Tibial artery (tissue), 4 donors: ENCODE measurements around the gene GIMAP8.
A peak's percentile ranks its signal among the peaks of the same experiment; 100 is the strongest.

Experiments used
- DNase-seq, 2 donors: peaks; one replicate each; pipeline ENCODE4 v3.0.0-alpha.2; 2019
- H3K27ac ChIP-seq, 2 donors: fragments of 200-600 bp; sonication (generic) in 1 of 2; 1 replicate in 1 of 2; 2 replicates in 1 of 2; pipeline ENCODE4 v1.5.1; 2018 to 2019; ENCODE audit warnings: mild to moderate bottlenecking in 1 of 2
- H3K27me3 ChIP-seq, 2 donors: fragments of 200-600 bp; sonication (generic) in 1 of 2; one replicate each; pipeline versions ENCODE4 v1.5.1 to v1.6.0; 2016 to 2019
- H3K36me3 ChIP-seq, 3 donors: fragments of 200-600 bp; sonication (generic) in 2 of 3; one replicate each; pipeline ENCODE4 v1.5.1; 2016 to 2019; ENCODE audit warnings: mild to moderate bottlenecking in 2 of 3
- H3K4me1 ChIP-seq, 4 donors: fragments of 200-600 bp; sonication (generic) in 2 of 4; 1 replicate in 3 of 4; 2 replicates in 1 of 4; pipeline ENCODE4 v1.5.1; 2016 to 2019
- H3K4me3 ChIP-seq, 2 donors: fragments of 200-600 bp; sonication (generic) in 1 of 2; 1 replicate in 1 of 2; 2 replicates in 1 of 2; pipeline ENCODE4 v1.5.1; 2018 to 2019; ENCODE audit warnings: mild to moderate bottlenecking in 2 of 2
- H3K9me3 ChIP-seq, 3 donors: fragments of 200-600 bp; sonication (generic) in 1 of 3; one replicate each; pipeline ENCODE4 v1.5.1; 2016 to 2019
- CTCF ChIP-seq, 2 experiments: fragments of 200-600 bp in 1 of 2; fragments of 450-650 bp in 1 of 2; IDR thresholded peaks; one replicate each; pipeline ENCODE4 v1.5.1; 2017 to 2019; ENCODE audit warnings: antibody characterized with exemption in 2 of 2, mild to moderate bottlenecking in 1 of 2, moderate library complexity in 1 of 2
- intact Hi-C: fragments of 100-400 bp; cut with DNase I; formaldehyde crosslinking; loops from one replicate; pipeline ENCODE4 v1.15.0; 2023; ENCODE audit warnings: low total_unique reads

Gene GIMAP8

DNA sequence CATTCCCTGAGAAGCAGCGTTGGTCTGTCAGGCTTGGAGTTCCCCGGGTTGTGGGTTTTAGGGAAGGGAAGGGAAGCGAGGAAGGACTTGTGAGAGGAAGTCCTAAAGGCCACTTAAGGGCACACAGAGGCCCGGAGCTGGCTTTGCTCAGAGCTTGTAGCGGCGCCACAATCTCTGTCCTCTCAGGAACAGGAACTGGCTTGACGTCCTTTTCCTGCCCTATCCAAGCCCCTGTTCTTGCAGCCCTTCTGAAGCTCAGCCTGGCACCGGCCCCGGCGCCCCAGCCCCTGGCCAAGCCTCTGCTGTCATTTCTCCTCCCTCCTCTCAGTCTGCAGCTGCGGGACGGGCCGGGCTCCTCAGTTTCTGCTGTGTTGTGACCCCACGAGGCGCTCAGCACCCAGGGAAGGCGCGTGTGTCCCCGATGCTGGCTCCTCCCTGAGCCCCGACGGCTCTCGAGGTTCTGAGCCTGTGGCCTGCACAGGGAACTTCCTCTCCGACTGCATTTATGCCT is at the start of gene GIMAP8:
TSS of gene GIMAP8 (plus strand) at position 140 of the 511 bp plus-strand sequence. CDS start 16,069 bp downstream, outside the sequence.
- H3K4me3 ChIP-seq: peak within 1 kb of the TSS; percentile 41 to 42
- intact Hi-C loops: no loop called here

DNA sequence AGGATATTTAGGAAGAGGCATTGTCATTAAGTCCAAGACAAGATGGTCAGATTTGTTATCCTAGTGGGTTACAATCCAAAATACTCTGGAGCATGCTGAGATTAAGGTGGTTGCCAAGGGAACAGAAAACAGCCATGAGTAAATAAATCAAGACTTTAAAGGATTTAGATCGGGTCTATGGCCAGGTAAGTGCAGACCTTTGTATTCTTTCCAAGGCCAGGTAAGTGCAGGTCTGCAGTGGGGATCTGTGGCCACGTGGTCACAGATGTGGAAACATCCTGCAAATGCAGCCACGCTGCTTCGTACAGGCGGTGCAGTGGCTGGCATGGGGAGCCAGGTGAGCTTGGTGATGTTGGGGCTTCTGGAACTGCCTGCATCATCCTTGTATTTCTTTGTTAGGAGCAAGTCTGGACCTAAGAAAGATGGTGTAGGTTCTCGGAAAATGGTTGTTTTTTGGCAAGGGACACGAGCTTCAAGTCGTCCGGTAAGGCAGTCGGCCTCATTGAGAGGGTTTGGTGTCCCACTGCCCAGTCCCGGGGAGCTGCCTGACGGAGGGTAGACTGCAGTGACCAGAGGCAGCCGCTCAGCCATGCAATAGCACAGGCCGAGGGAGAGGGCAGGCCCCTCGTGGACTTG is 49.5 kb upstream of the GIMAP8 start:
- Histone ChIP-seq H3K36me3 (peaks cover 3 to 32% (median 14%) of the 10 kb centered on the region in 3 donors), H3K9me3 (no peaks in the 10 kb centered on the region), H3K27me3 (no peaks in the 10 kb centered on the region), H3K4me3 (no peak overlapping the region), H3K4me1 (peaks cover 0 to 19% (median 13%) of the 10 kb centered on the region in 4 donors), H3K27ac (no peak overlapping the region)
- TF ChIP-seq CTCF (IDR thresholded peaks at IDR 0.05): no peak
- DNase-seq: no peak
- intact Hi-C loops: loop anchor here (10.0 kb wide), 1 partner anchor 626 kb away; the partner anchor contains the start of gene ZNF467

More for the DNA sequence above, at the start of gene GIMAP8:
- Histone ChIP-seq H3K27me3 (peaks cover 0 to 24% of the 10 kb centered on the region in 2 donors), H3K27ac (peak within 1 kb of the TSS in 1 of 2 donors; percentile 17), H3K9me3 (no peaks in the 10 kb centered on the region), H3K4me1 (peaks cover 0 to 4% (median 0%) of the 10 kb centered on the region in 4 donors), H3K36me3 (no peaks in the 10 kb centered on the region)
- peak; percentile 55 to 80 for DNase-seq
- TF ChIP-seq CTCF (IDR thresholded peaks at IDR 0.05): no peak

GRCh38 chr7:150401424-150401790 is 49.0 kb upstream of the GIMAP8 start:
- no peak for DNase-seq
- Histone ChIP-seq H3K36me3 (peaks cover 3 to 27% (median 12%) of the 10 kb centered on the region in 3 donors), H3K4me1 (peaks cover 0 to 24% (median 18%) of the 10 kb centered on the region in 4 donors), H3K27me3 (no peaks in the 10 kb centered on the region), H3K27ac (no peak overlapping the region), H3K9me3 (no peaks in the 10 kb centered on the region), H3K4me3 (no peak overlapping the region)
- intact Hi-C loops: loop anchor here (10.0 kb wide), 1 partner anchor 627 kb away; the partner anchor contains the start of gene ZNF467
- no peak for TF ChIP-seq CTCF (IDR thresholded peaks at IDR 0.05)

DNA sequence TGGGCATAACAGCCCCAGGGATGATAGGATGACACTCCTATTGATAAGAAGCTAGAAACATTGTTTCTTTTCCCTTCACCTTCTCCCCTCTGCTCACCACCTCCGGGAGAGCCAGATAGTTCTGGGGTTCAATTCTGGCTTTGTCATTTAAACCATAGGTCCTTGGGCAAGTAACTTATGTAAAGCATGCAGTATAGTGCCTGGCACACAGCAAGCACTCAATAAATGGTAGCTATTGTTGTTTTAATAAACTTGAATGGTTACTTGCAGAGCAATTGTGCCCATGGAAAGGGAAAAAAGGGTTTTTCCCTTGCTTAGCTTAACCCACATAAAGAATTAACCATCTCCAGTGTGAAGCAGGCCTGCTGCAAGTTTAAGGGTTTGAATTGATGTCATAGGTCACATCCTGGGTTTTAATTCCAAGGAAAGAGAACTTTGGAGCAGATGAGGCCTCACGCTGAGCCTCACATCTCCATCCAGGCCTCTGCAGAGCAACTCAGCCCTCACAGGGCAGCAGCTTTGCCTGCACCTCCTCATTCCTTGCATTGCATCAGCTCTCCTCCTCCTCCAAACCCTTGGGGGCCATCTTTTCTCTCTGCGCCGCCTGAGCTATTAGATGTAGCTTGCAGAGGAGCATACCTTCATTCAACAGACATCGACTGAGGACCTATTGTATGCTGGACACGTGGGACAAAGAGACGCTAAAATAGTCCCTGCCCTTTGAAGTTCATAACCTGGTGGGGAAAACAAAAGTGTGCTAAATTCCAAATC is 48.4 kb upstream of the GIMAP8 start:
- Histone ChIP-seq H3K27me3 (no peaks in the 10 kb centered on the region), H3K4me3 (no peak overlapping the region), H3K4me1 (peaks cover 0 to 29% (median 23%) of the 10 kb centered on the region in 4 donors), H3K36me3 (peaks cover 3 to 21% (median 7%) of the 10 kb centered on the region in 3 donors), H3K27ac (no peak overlapping the region), H3K9me3 (no peaks in the 10 kb centered on the region)
- no peak for TF ChIP-seq CTCF (IDR thresholded peaks at IDR 0.05)
- no peak for DNase-seq
- intact Hi-C loops: loop anchor here (10.0 kb wide), 1 partner anchor 627 kb away; the partner anchor contains the start of gene ZNF467

GRCh38 chr7:150402671-150403321 is 47.6 kb upstream of the GIMAP8 start:
- peaks cover 2 to 19% (median 5%) of the 10 kb centered on the region in 3 donors for H3K36me3 ChIP-seq
- DNase-seq: no peak
- H3K4me1 ChIP-seq: peaks cover 0 to 29% (median 23%) of the 10 kb centered on the region in 4 donors
- no peaks in the 10 kb centered on the region for H3K9me3 ChIP-seq
- no peaks in the 10 kb centered on the region for H3K27me3 ChIP-seq
- no peak overlapping the region for H3K4me3 ChIP-seq
- H3K27ac ChIP-seq: no peak overlapping the region
- intact Hi-C loops: loop anchor here (10.0 kb wide), 1 partner anchor 628 kb away; the partner anchor contains the start of gene ZNF467
- TF ChIP-seq CTCF (IDR thresholded peaks at IDR 0.05): no peak
